Esophagus (tissue), 2 donors: ENCODE results near the gene YY1. TPM values are rescaled to one million over a fixed set of nuclear protein-coding genes. Genes with fewer than 3 reads are reported as not detected.
"Not testable (repeated sequence)": the region's sequence is repeated elsewhere in the genome, so short reads cannot be mapped to it uniquely, and the experiment has no call there.

Source experiments
- H3K27ac ChIP-seq, 2 donors: one replicate each; pipeline ENCODE4 v1.5.1; 2013; ENCODE audit warnings: low read depth in 2 of 2, mild to moderate bottlenecking in 2 of 2, inconsistent platforms in 1 of 2, low read length in 1 of 2, moderate library complexity in 1 of 2
- H3K27me3 ChIP-seq, 2 donors: one replicate each; pipeline ENCODE4 v1.6.1; 2013; ENCODE audit warnings: low read length in 2 of 2, control low read depth in 1 of 2, mild to moderate bottlenecking in 1 of 2; ENCODE audit not compliant: insufficient read depth in 2 of 2, control insufficient read depth in 1 of 2
- H3K36me3 ChIP-seq, 2 donors: one replicate each; pipeline ENCODE4 v1.6.1; 2013; ENCODE audit warnings: low read length in 1 of 2; ENCODE audit not compliant: control insufficient read depth in 2 of 2, insufficient read depth in 2 of 2
- H3K4me1 ChIP-seq, 2 donors: one replicate each; pipeline ENCODE4 v1.6.1; 2013; ENCODE audit warnings: low read length in 1 of 2; ENCODE audit not compliant: control insufficient read depth in 2 of 2, insufficient read depth in 2 of 2
- H3K4me3 ChIP-seq, 2 donors: one replicate each; pipeline ENCODE4 v1.5.1; 2013; ENCODE audit warnings: low read length in 2 of 2, mild to moderate bottlenecking in 2 of 2, low read depth in 1 of 2, moderate library complexity in 1 of 2
- H3K9me3 ChIP-seq, 2 donors: one replicate each; pipeline ENCODE4 v1.6.1; 2013; ENCODE audit warnings: mild to moderate bottlenecking in 2 of 2, low read depth in 1 of 2, low read length in 1 of 2, moderate library complexity in 1 of 2; ENCODE audit not compliant: control insufficient read depth in 2 of 2, insufficient read depth in 1 of 2
- WGBS, 2 donors: extraction: QIAGEN DNeasy Blood & Tissue Kit; methylation state at CpG; one replicate each; pipeline ENCODE4 v1.1.7; 2013; 5-methylcytosine and 5-hydroxymethylcytosine counted together
- polyA plus RNA-seq, 2 donors: library from polyadenylated mRNA; stranded (reverse); fragments of 200-250 nt; gene quantifications; one replicate each; pipeline ENCODE4 v1.2.3, GENCODE V29; 2013
- donor health status: healthy with polysubstance abuse.
- donor health status: Bipolar disorder and iron deficiency.

YY1 gene
- polyA plus RNA-seq, 2 donors: 24.7 to 36.9 TPM

- no peaks in the 10 kb centered on the region for H3K27me3 ChIP-seq
- no peak overlapping the region for H3K27ac ChIP-seq
- no peak overlapping the region for H3K4me3 ChIP-seq
- no peaks in the 10 kb centered on the region for H3K4me1 ChIP-seq
- no peaks in the 10 kb centered on the region for H3K9me3 ChIP-seq
- no peaks in the 10 kb centered on the region for H3K36me3 ChIP-seq
- 75 to 82% methylated on average over 5 of the region's 5 CpGs for WGBS, 2 donors
Measured at GRCh38 chr14:100201701-100202100, 37.2 kb upstream of the YY1 start.

- Histone ChIP-seq H3K9me3 (no peaks in the 10 kb centered on the region), H3K27me3 (no peaks in the 10 kb centered on the region), H3K27ac (no peak overlapping the region), H3K4me1 (no peaks in the 10 kb centered on the region), H3K36me3 (no peaks in the 10 kb centered on the region), H3K4me3 (no peak overlapping the region)
- 58 to 69% methylated on average over 4 of the region's 4 CpGs for WGBS, 2 donors
Measured at GRCh38 chr14:100202712-100203111, 36.2 kb upstream of the YY1 start.

DNA sequence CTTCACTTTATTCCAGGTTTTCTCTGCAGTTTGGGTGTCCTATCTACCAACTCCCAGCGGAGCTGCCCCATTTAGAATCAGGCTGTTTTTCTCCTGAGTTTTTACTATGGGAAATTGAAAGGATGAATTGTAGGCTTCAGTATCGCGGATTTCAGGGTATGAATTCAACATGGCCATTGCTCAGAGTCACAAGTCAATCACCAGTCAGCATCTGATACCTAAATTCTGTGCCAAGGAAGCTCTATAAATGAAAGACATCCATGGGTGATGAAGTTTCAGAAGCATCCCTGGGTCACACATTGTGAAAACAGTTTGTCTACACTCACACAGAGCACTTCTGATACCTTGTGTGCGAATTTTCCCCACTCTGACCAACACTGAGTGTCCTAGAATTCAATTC lies 35.8 kb upstream of the YY1 start:
- Histone ChIP-seq H3K9me3 (no peaks in the 10 kb centered on the region), H3K4me3 (no peak overlapping the region), H3K4me1 (no peaks in the 10 kb centered on the region), H3K36me3 (no peaks in the 10 kb centered on the region), H3K27me3 (no peaks in the 10 kb centered on the region), H3K27ac (no peak overlapping the region)
- 89 to 96% methylated on average over 4 of the region's 4 CpGs for WGBS, 2 donors

- H3K27ac ChIP-seq: no peak overlapping the region
- no peaks in the 10 kb centered on the region for H3K4me1 ChIP-seq
Measured at GRCh38 chr14:100203962-100204834, 34.7 kb upstream of the YY1 start.

DNA sequence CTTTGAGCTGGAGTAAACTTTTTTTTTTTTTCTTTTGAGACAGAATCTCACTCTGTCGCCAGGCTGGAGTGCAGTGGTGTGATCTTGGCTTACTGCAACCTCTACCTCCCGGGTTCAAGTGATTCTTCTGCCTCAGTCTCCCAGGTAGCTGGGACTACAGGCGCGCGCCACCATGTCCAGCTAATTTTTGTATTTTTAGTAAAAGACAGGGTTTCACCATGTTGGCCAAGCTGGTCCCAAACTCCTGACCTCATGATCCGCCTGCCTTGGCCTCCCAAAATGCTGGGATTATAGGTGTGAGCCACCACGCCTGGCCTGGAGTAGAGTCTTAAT lies 34.1 kb upstream of the YY1 start:
- not testable (repeated sequence) for H3K4me3 ChIP-seq, H3K9me3 ChIP-seq, H3K27ac ChIP-seq, H3K4me1 ChIP-seq, H3K36me3 ChIP-seq, H3K27me3 ChIP-seq
- WGBS, 2 donors: 85 to 89% methylated on average over 7 of the region's 7 CpGs

More at GRCh38 chr14:100203962-100204834, 34.7 kb upstream of the YY1 start:
- H3K4me3 ChIP-seq: no peak overlapping the region
- H3K27me3 ChIP-seq: no peaks in the 10 kb centered on the region
- WGBS, 2 donors: 51 to 54% methylated on average over 4 of the region's 4 CpGs
- no peaks in the 10 kb centered on the region for H3K36me3 ChIP-seq
- H3K9me3 ChIP-seq: no peaks in the 10 kb centered on the region

- not testable (repeated sequence) for H3K36me3 ChIP-seq, H3K27me3 ChIP-seq, H3K4me3 ChIP-seq, H3K9me3 ChIP-seq, H3K4me1 ChIP-seq, H3K27ac ChIP-seq
- WGBS, 2 donors: 93 to 96% methylated on average over 10 of the region's 10 CpGs
Measured at GRCh38 chr14:100207588-100207987, 31.4 kb upstream of the YY1 start.

DNA sequence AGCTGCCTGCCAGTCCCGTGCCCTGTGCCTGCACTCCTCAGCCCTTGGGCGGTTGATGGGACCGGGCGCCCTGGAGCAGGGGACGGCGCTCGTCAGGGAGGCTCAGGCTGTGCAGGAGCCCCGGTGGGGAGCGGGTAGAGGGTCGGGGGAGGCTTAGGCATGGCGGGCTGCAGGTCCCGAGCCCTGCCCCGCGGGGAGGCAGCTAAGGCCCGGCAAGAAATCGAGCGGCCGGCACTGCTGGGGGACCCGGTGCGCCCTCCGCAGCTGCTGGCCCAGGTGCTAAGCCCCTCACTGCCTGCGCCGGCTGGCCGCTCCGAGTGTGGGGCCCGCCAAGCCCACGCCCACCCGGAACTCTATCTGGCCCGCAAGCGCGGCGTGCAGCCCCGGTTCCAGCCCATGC lies 30.8 kb upstream of the YY1 start:
- not testable (repeated sequence) for H3K27me3 ChIP-seq, H3K4me1 ChIP-seq, H3K36me3 ChIP-seq, H3K27ac ChIP-seq, H3K9me3 ChIP-seq, H3K4me3 ChIP-seq
- 96 to 98% methylated on average over 22 to 33 of the region's 33 CpGs for WGBS, 2 donors

DNA sequence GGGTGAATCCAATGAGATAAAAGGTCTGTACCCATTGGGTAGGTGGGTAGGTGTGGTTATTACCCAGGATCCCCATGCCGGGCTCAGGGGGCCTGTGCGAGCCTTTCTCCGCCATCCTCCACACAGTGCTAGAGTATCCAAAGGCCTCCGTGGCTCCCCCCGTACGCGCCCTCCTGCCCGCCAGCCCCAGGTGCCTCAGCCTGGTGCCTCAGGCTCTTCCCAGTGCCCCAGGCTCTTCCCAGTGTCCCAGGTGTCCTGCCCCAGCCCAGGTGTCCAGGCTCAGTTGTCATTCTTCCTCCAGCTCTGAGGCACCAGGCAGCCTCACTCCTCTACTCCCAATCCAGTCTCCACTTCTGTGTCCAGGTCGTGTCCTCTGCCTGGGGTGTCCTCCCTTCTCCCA lies 27.6 kb upstream of the YY1 start:
- Histone ChIP-seq H3K36me3 (no peaks in the 10 kb centered on the region), H3K4me3 (no peak overlapping the region)
- 87 to 96% methylated on average over 9 of the region's 9 CpGs for WGBS, 2 donors

GRCh38 chr14:100211893-100212292 lies 27.1 kb upstream of the YY1 start:
- Histone ChIP-seq H3K4me3 (no peak overlapping the region), H3K36me3 (no peaks in the 10 kb centered on the region), H3K27ac (no peak overlapping the region), H3K27me3 (no peaks in the 10 kb centered on the region), H3K4me1 (no peaks in the 10 kb centered on the region), H3K9me3 (no peaks in the 10 kb centered on the region)
- 94 to 95% methylated on average over 7 of the region's 7 CpGs for WGBS, 2 donors

More for the DNA sequence above, 27.6 kb upstream of the YY1 start:
- no peaks in the 10 kb centered on the region for H3K9me3 ChIP-seq
- H3K27me3 ChIP-seq: no peaks in the 10 kb centered on the region
- no peak overlapping the region for H3K27ac ChIP-seq
- no peaks in the 10 kb centered on the region for H3K4me1 ChIP-seq
